B cell (primary cell): ENCODE measurements around the gene EPHA2. TPM values are rescaled to one million over a fixed set of nuclear protein-coding genes. Genes with fewer than 3 reads are reported as not detected.

Experiments
- ATAC-seq: fragments of 200-7000 bp; cut with Tn5 transposase; one replicate; pipeline ENCODE4 v1.10.0; 2021; ENCODE audit warnings: low read depth, mild to moderate bottlenecking, moderate number of reproducible peaks, moderate library complexity
- CTCF ChIA-PET: fragments of 350-600 bp; sonication (Branson Sonifier 250); formaldehyde crosslinking; loops from one replicate; lab custom pipeline; 2021; ENCODE audit warnings: antibody characterized with exemption, inconsistent platforms; lab: Charles Lee
- POLR2A ChIA-PET: fragments of 350-600 bp; sonication (Branson Sonifier 250); formaldehyde crosslinking; loops from one replicate; lab custom pipeline; 2021; ENCODE audit warnings: antibody characterized with exemption; lab: Charles Lee
- DNase-seq: peaks from one replicate; pipeline ENCODE4 v3.0.0; 2013
- H2AFZ ChIP-seq: 2 replicates; pipeline ENCODE4 v1.6.1; 2012; ENCODE audit warnings: mild to moderate bottlenecking, low read depth, low read length; ENCODE audit not compliant: insufficient read depth, poor library complexity, severe bottlenecking
- H3K27ac ChIP-seq, 2 donors: 1 replicate in 1 of 2; 2 replicates in 1 of 2; pipeline ENCODE4 v1.5.1; 2012 to 2013; ENCODE audit warnings: low read length in 2 of 2, mild to moderate bottlenecking in 2 of 2, moderate library complexity in 1 of 2
- H3K27me3 ChIP-seq, 4 experiments: fragments of 200-600 bp in 1 of 4; sonication (generic) in 1 of 4; replicated peaks in 1 of 4; 1 replicate in 2 of 4; 2 replicates in 2 of 4; pipeline versions ENCODE4 v1.6.1 to v1.7.0; 2013 to 2016; ENCODE audit warnings: low read length in 3 of 4, mild to moderate bottlenecking in 2 of 4, mixed read lengths in 1 of 4, moderate library complexity in 1 of 4; ENCODE audit not compliant: insufficient read depth in 4 of 4, control insufficient read depth in 3 of 4; ENCODE audit errors: control extremely low read depth in 1 of 4
- H3K36me3 ChIP-seq, 2 experiments: replicated peaks in 1 of 2; 1 replicate in 1 of 2; 2 replicates in 1 of 2; pipeline versions ENCODE4 v1.6.1 to v1.7.1; 2013; ENCODE audit warnings: low read length in 1 of 2; ENCODE audit not compliant: insufficient read depth in 2 of 2, control insufficient read depth in 1 of 2; ENCODE audit errors: control extremely low read depth in 1 of 2, extremely low read depth in 1 of 2
- H3K4me1 ChIP-seq, 2 donors: fragments of 200-600 bp in 1 of 2; sonication (generic) in 1 of 2; 1 replicate in 1 of 2; 2 replicates in 1 of 2; pipeline versions ENCODE4 v1.5.1 to v1.6.1; 2013 to 2017; ENCODE audit warnings: low read length in 2 of 2; ENCODE audit not compliant: control insufficient read depth in 2 of 2, insufficient read depth in 2 of 2
- H3K4me2 ChIP-seq: replicated peaks from 2 replicates; pipeline ENCODE3; 2012; ENCODE audit warnings: mild to moderate bottlenecking, low read depth, low read length; ENCODE audit not compliant: poor library complexity, severe bottlenecking
- H3K4me3 ChIP-seq, 5 experiments: fragments of 200-600 bp in 1 of 5; sonication (generic) in 1 of 5; 1 replicate in 3 of 5; 2 replicates in 2 of 5; pipeline versions ENCODE4 v1.5.1 to v1.7.0; 2011 to 2016; ENCODE audit warnings: low read length in 4 of 5, mild to moderate bottlenecking in 4 of 5, low read depth in 2 of 5, control low read depth in 1 of 5, moderate library complexity in 1 of 5; ENCODE audit not compliant: insufficient read depth in 1 of 5; ENCODE audit errors: control extremely low read depth in 1 of 5, extremely low read depth in 1 of 5
- H3K79me2 ChIP-seq: fragments of 200-600 bp; sonication (generic); one replicate; pipeline ENCODE4 v1.6.0; 2016; ENCODE audit warnings: low read length; ENCODE audit not compliant: control insufficient read depth, insufficient read depth
- H3K9ac ChIP-seq: fragments of 200-600 bp; sonication (generic); 2 replicates; pipeline ENCODE4 v1.6.1; 2017; ENCODE audit warnings: mild to moderate bottlenecking, low read length, moderate library complexity
- H3K9me3 ChIP-seq, 3 donors: one replicate each; pipeline versions ENCODE4 v1.6.1 to v1.7.1; 2013; ENCODE audit warnings: low read length in 2 of 3; ENCODE audit not compliant: control insufficient read depth in 2 of 3, insufficient read depth in 1 of 3; ENCODE audit errors: control extremely low read depth in 1 of 3
- H4K20me1 ChIP-seq: 2 replicates; pipeline ENCODE4 v1.6.0; 2012; ENCODE audit warnings: mild to moderate bottlenecking, low read length; ENCODE audit not compliant: insufficient read depth, control insufficient read depth, poor library complexity, severe bottlenecking
- H3K27ac Mint-ChIP-seq: one replicate; pipeline ENCODE4 v1.8.0; 2021; ENCODE audit warnings: mixed read lengths
- H3K27me3 Mint-ChIP-seq: one replicate; pipeline ENCODE4 v1.8.0; 2021; ENCODE audit warnings: mixed read lengths
- H3K4me1 Mint-ChIP-seq: one replicate; pipeline ENCODE4 v1.8.0; 2021; ENCODE audit warnings: mixed read lengths
- H3K4me3 Mint-ChIP-seq: one replicate; pipeline ENCODE4 v1.8.0; 2021; ENCODE audit warnings: mixed read lengths
- H3K9me3 Mint-ChIP-seq: one replicate; pipeline ENCODE4 v1.8.0; 2022; ENCODE audit warnings: mixed read lengths; ENCODE audit not compliant: insufficient read depth
- EZH2 ChIP-seq: IDR thresholded peaks from 2 replicates; pipeline ENCODE4 v1.6.1; 2012; ENCODE audit warnings: borderline replicate concordance, low read depth, mild to moderate bottlenecking, moderate library complexity, low read length; ENCODE audit not compliant: insufficient read depth, poor library complexity, severe bottlenecking
- WGBS: methylation state at CpG from one replicate; pipeline ENCODE4 v1.1.5; 2013; ENCODE audit warnings: missing lambda C conversion rate; ENCODE audit not compliant: insufficient coverage; 5-methylcytosine and 5-hydroxymethylcytosine counted together
- intact Hi-C: fragments of 100-400 bp; cut with micrococcal nuclease; formaldehyde crosslinking; loops from one replicate; pipeline ENCODE4 v1.10.0; 2022
- polyA plus RNA-seq: library from polyadenylated mRNA; depleted of rRNA; stranded (reverse); fragments of >200 nt; gene quantifications from 2 replicates; pipeline ENCODE4 v1.2.3, GENCODE V29; 2012
- total RNA-seq, 2 donors: library from RNA; stranded (reverse); fragments of 120-200 nt in 1 of 2; gene quantifications; 1 replicate in 1 of 2; 2 replicates in 1 of 2; pipeline versions ENCODE4 v1.2.3 to v1.2.4, GENCODE V29; 2013 to 2022
- TF ChIP-seq, protein P1 (sequence below): fragments of 200-600 bp; IDR thresholded peaks from one replicate; pipeline ENCODE4 v1.8.0; 2022; ENCODE audit warnings: antibody characterized with exemption, mild to moderate bottlenecking

EPHA2 gene
- total and polyA plus RNA-seq, 2 donors (not counting 1 experiment from before 2014, with no cell fraction given), result 0.12 TPM; not detected in 1

- Histone ChIP-seq H3K27ac (no peak overlapping the region), H3K79me2 (no peaks in the 10 kb centered on the region), H3K27me3 (peaks cover 0 to 34% (median 0%) of the 10 kb centered on the region in 4 experiments), H3K4me3 (no peak overlapping the region), H3K9me3 (no peaks in the 10 kb centered on the region), H2AFZ (no peak overlapping the region), H3K36me3 (no peaks in the 10 kb centered on the region), H3K4me2 (no peak overlapping the region), H4K20me1 (no peaks in the 10 kb centered on the region), H3K4me1 (no peaks in the 10 kb centered on the region), H3K9ac (no peak overlapping the region)
- ATAC-seq (no peak), DNase-seq (no peak)
- Mint-ChIP-seq H3K4me1 (no peaks in the 10 kb centered on the region), H3K9me3 (no peaks in the 10 kb centered on the region), H3K4me3 (no peak overlapping the region), H3K27ac (no peak overlapping the region), H3K27me3 (peaks cover 27% of the 10 kb centered on the region)
- no peak for TF ChIP-seq EZH2
- TF ChIP-seq, protein P1, sequence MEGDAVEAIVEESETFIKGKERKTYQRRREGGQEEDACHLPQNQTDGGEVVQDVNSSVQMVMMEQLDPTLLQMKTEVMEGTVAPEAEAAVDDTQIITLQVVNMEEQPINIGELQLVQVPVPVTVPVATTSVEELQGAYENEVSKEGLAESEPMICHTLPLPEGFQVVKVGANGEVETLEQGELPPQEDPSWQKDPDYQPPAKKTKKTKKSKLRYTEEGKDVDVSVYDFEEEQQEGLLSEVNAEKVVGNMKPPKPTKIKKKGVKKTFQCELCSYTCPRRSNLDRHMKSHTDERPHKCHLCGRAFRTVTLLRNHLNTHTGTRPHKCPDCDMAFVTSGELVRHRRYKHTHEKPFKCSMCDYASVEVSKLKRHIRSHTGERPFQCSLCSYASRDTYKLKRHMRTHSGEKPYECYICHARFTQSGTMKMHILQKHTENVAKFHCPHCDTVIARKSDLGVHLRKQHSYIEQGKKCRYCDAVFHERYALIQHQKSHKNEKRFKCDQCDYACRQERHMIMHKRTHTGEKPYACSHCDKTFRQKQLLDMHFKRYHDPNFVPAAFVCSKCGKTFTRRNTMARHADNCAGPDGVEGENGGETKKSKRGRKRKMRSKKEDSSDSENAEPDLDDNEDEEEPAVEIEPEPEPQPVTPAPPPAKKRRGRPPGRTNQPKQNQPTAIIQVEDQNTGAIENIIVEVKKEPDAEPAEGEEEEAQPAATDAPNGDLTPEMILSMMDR, result no peak
- CTCF ChIA-PET, result no interaction called here
- intact Hi-C loops, result no loop called here
- WGBS, result 78% methylated on average over 19 of the region's 19 CpGs
- POLR2A ChIA-PET, result no interaction called here
Measured at GRCh38 chr1:16145030-16145661, 10.7 kb downstream of the EPHA2 start.

- Histone ChIP-seq H3K27ac (no peak overlapping the region), H4K20me1 (no peaks in the 10 kb centered on the region), H3K9me3 (no peaks in the 10 kb centered on the region), H3K27me3 (peaks cover 0 to 28% (median 0%) of the 10 kb centered on the region in 4 experiments), H3K4me2 (no peak overlapping the region), H3K4me1 (no peaks in the 10 kb centered on the region), H3K79me2 (no peaks in the 10 kb centered on the region), H3K4me3 (no peak overlapping the region), H3K36me3 (no peaks in the 10 kb centered on the region), H2AFZ (no peak overlapping the region), H3K9ac (no peak overlapping the region)
- intact Hi-C loops, result no loop called here
- Mint-ChIP-seq H3K27me3 (peaks cover 25% of the 10 kb centered on the region), H3K4me3 (no peak overlapping the region), H3K9me3 (no peaks in the 10 kb centered on the region), H3K4me1 (no peaks in the 10 kb centered on the region), H3K27ac (no peak overlapping the region)
- POLR2A ChIA-PET, result no interaction called here
- CTCF ChIA-PET, result no interaction called here
- WGBS, result 49% methylated on average over 7 of the region's 8 CpGs
- no peak for ATAC-seq
- no peak for DNase-seq
- TF ChIP-seq, protein P1, result no peak
- TF ChIP-seq EZH2, result no peak
Measured at GRCh38 chr1:16144325-16145029, 11.4 kb downstream of the EPHA2 start.
